Measurements from ENCODE around the gene SLX4IP. TPM values are rescaled to one million over a fixed set of nuclear protein-coding genes. Genes with fewer than 3 reads are reported as not detected.

The SLX4IP gene
- total and polyA plus RNA-seq, 12 donors = 2.8 to 8.2 (median 4.8) TPM

DNA sequence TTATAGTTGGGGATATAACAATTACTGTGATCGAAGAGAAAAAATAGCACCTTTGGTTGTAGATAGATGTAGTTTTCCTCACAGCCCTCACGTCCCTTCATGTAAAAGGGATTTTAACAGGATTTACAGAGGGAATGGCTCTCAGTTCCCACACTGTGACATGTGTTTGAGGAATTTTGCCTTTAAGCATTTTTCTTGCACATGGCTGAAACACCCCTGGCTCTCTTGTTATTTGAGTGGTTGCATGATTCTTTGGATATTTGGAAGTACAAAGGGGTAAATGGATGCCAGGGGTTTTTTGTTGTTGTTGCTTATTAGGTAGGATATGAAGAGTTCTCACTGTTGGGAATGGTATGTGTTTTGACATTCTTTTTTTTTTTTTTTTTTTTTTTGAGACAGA is 190.5 kb downstream of the SLX4IP start:
- WGBS, 4 donors = 97 to 99% (median 97%) methylated on average over 2 of the region's 2 CpGs
- no peaks in the 10 kb centered on the region for H3K27me3 ChIP-seq
- H3K4me3 ChIP-seq = no peak overlapping the region
- no peak for DNase-seq
- TF ChIP-seq, protein P1, sequence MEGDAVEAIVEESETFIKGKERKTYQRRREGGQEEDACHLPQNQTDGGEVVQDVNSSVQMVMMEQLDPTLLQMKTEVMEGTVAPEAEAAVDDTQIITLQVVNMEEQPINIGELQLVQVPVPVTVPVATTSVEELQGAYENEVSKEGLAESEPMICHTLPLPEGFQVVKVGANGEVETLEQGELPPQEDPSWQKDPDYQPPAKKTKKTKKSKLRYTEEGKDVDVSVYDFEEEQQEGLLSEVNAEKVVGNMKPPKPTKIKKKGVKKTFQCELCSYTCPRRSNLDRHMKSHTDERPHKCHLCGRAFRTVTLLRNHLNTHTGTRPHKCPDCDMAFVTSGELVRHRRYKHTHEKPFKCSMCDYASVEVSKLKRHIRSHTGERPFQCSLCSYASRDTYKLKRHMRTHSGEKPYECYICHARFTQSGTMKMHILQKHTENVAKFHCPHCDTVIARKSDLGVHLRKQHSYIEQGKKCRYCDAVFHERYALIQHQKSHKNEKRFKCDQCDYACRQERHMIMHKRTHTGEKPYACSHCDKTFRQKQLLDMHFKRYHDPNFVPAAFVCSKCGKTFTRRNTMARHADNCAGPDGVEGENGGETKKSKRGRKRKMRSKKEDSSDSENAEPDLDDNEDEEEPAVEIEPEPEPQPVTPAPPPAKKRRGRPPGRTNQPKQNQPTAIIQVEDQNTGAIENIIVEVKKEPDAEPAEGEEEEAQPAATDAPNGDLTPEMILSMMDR (IDR thresholded peaks at IDR 0.05) = no peak
- TF ChIP-seq POLR2A (IDR thresholded peaks at IDR 0.05) = no peak
- H3K9me3 ChIP-seq (replicated peaks in 1 of 3) = no peaks in the 10 kb centered on the region
- H3K36me3 ChIP-seq (replicated peaks in 1 of 2) = no peaks in the 10 kb centered on the region
- H3K4me1 ChIP-seq (replicated peaks in 1 of 2) = no peaks in the 10 kb centered on the region
- intact Hi-C loops (cut with DNase I) = no loop called here
- no peak overlapping the region for H3K27ac ChIP-seq

DNA sequence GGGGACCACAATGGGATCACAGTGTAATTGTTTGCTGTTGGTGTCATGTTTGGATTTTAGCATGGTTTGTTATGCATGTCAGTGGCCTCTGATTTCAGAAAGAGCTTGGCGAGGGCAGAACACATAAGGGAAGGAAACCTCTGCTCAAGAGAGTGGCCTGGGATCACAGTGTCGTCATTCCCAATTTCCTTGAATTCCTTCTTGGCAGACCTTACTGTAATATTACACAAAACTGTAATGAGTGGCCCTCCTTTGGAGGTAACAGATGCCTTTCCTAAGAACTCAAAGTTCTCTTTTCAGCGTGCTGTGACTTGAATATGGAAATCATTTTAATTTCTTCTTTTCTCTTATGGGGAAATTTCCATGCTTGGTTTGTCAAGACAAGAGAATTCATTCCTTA is 191.8 kb downstream of the SLX4IP start:
- no peak for DNase-seq
- Histone ChIP-seq H3K4me1 (replicated peaks in 1 of 2) (no peaks in the 10 kb centered on the region), H3K27me3 (no peaks in the 10 kb centered on the region)

DNA sequence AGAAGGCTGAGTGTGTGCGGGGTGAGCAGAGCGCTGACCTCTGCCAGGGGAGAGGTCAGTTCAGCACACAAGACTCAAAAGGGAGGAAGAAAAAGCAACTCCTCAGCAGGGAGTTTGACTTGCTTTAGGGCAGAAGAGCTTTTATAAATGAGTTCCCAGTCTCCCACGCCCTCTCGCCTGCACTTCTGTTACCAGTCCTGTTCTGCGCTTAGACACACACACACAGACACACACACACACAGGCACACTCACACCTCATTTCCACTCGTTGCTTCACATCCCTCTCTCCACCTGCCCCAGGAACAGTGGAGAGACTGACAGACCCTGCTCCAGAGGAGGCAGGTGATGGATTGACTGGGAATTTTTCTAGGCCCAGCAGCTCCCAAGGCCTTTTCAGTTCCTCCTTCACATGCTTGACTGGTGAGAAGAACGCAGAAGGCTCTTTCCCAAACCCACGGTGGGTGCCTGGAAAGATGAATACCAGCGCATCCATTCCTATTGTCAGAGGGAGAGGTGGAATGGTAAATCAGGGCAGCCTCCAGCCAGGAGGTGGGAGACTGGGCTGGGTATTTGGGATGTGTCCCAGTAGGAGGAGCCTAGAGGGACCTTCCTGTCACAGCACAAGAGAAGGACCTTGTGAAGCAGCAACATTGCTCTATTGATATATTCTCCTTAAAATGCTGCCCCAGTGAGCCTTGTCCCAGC is 195.0 kb downstream of the SLX4IP start:
- 82 to 95% (median 87%) methylated on average over 9 of the region's 9 CpGs for WGBS, 4 donors
- H3K36me3 ChIP-seq (replicated peaks in 1 of 2) = no peaks in the 10 kb centered on the region
- H3K27ac ChIP-seq = no peak overlapping the region
- no peak for TF ChIP-seq POLR2A (IDR thresholded peaks at IDR 0.05)
- TF ChIP-seq, protein P1 (IDR thresholded peaks at IDR 0.05) = no peak
- no peaks in the 10 kb centered on the region for H3K27me3 ChIP-seq
- H3K4me1 ChIP-seq (replicated peaks in 1 of 2) = no peaks in the 10 kb centered on the region
- H3K4me3 ChIP-seq = no peak overlapping the region
- H3K9me3 ChIP-seq (replicated peaks in 1 of 3) = no peaks in the 10 kb centered on the region
- DNase-seq = no peak
- intact Hi-C loops (cut with DNase I) = no loop called here

More for the DNA sequence above, 191.8 kb downstream of the SLX4IP start:
- no peaks in the 10 kb centered on the region for H3K36me3 ChIP-seq (replicated peaks in 1 of 2)
- H3K9me3 ChIP-seq (replicated peaks in 1 of 3) = no peaks in the 10 kb centered on the region
- H3K27ac ChIP-seq = no peak overlapping the region
- no peak overlapping the region for H3K4me3 ChIP-seq
- TF ChIP-seq, protein P1 (IDR thresholded peaks at IDR 0.05) = no peak
- TF ChIP-seq POLR2A (IDR thresholded peaks at IDR 0.05) = no peak
- intact Hi-C loops (cut with DNase I) = no loop called here
- WGBS, 4 donors = 66 to 82% (median 79%) methylated on average over 3 of the region's 3 CpGs

DNA sequence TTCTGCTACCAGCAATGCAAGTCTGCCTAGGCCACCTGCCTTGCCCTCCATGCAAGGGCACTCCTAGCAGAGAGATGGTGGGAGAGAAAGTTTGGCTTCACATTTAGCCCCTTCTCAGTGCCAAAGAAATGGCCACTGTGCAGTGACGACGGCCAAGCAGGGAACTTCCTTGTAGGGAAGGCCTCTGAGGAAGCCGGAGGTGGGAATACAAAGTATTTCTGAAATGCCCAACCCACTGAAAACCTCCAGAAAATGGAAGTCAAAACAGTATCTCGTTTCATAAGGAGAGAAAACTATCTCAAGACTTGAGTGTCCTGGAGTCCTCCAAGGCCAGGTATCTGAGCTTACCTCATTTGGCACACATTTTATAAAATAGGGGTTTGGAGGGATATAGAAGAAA is 196.0 kb downstream of the SLX4IP start:
- H3K4me3 ChIP-seq = no peak overlapping the region
- DNase-seq = no peak
- intact Hi-C loops (cut with DNase I) = no loop called here
- 93 to 99% (median 94%) methylated on average over 4 of the region's 4 CpGs for WGBS, 4 donors
- no peak overlapping the region for H3K27ac ChIP-seq
- H3K36me3 ChIP-seq (replicated peaks in 1 of 2) = no peaks in the 10 kb centered on the region
- no peaks in the 10 kb centered on the region for H3K9me3 ChIP-seq (replicated peaks in 1 of 3)
- TF ChIP-seq, protein P1 (IDR thresholded peaks at IDR 0.05) = no peak
- no peak for TF ChIP-seq POLR2A (IDR thresholded peaks at IDR 0.05)
- H3K27me3 ChIP-seq = no peaks in the 10 kb centered on the region
- H3K4me1 ChIP-seq (replicated peaks in 1 of 2) = peaks cover 0 to 6% of the 10 kb centered on the region in 2 donors

Measured in adrenal gland (tissue), 12 donors.